Keratinocyte (primary cell): ENCODE data around the gene OR10V1. TPM values are rescaled to one million over a fixed set of nuclear protein-coding genes. Genes with fewer than 3 reads are reported as not detected.

Experiments used
- DNase-seq: peaks from one replicate; pipeline ENCODE4 v3.0.0-alpha.2; 2011; ENCODE audit warnings: low read depth, missing footprints, low spot score
- FAIRE-seq: peaks from 2 replicates; lab custom pipeline; 2011; peaks lifted over from hg19 to GRCh38; lab: Jason Lieb, UNC
- H2AFZ ChIP-seq: 2 replicates; pipeline ENCODE4 v1.6.0; 2012; ENCODE audit warnings: low read length, control low read depth, inconsistent platforms; ENCODE audit not compliant: control insufficient read depth
- H3K27ac ChIP-seq: 2 replicates; pipeline ENCODE4 v1.5.1; 2011; ENCODE audit warnings: low read length; ENCODE audit not compliant: control insufficient read depth, insufficient read depth
- H3K27me3 ChIP-seq: 3 replicates; pipeline ENCODE4 v1.6.0; 2011; ENCODE audit warnings: low read length; ENCODE audit not compliant: control insufficient read depth, insufficient read depth; ENCODE audit errors: extremely low read depth
- H3K36me3 ChIP-seq, 2 experiments: 2 replicates in 1 of 2; 3 replicates in 1 of 2; pipeline ENCODE4 v1.5.1; 2011; ENCODE audit warnings: low read length in 2 of 2, mild to moderate bottlenecking in 1 of 2; ENCODE audit not compliant: control insufficient read depth in 2 of 2, insufficient read depth in 2 of 2; ENCODE audit errors: extremely low read depth in 1 of 2
- H3K4me1 ChIP-seq: 3 replicates; pipeline ENCODE4 v1.5.1; 2011; ENCODE audit warnings: low read length; ENCODE audit not compliant: control insufficient read depth, insufficient read depth; ENCODE audit errors: extremely low read depth
- H3K4me2 ChIP-seq: 3 replicates; pipeline ENCODE4 v1.6.0; 2011; ENCODE audit warnings: low read depth, low read length; ENCODE audit not compliant: control insufficient read depth, insufficient read depth; ENCODE audit errors: extremely low read depth
- H3K4me3 ChIP-seq, 3 experiments: fragments of 200-600 bp in 1 of 3; sonication (generic) in 1 of 3; 2 replicates in 2 of 3; 3 replicates in 1 of 3; pipeline ENCODE4 v1.5.1; 2011 to 2016; ENCODE audit warnings: low read length in 3 of 3, mild to moderate bottlenecking in 3 of 3, control low read depth in 2 of 3, inconsistent platforms in 1 of 3, low read depth in 1 of 3, mixed read lengths in 1 of 3, mixed run types in 1 of 3, moderate library complexity in 1 of 3; ENCODE audit not compliant: control insufficient read depth in 2 of 3, insufficient read depth in 2 of 3; ENCODE audit errors: extremely low read depth in 1 of 3
- H3K79me2 ChIP-seq: 2 replicates; pipeline ENCODE4 v1.6.0; 2012; ENCODE audit warnings: low read length; ENCODE audit not compliant: control insufficient read depth, insufficient read depth
- H3K9ac ChIP-seq: 3 replicates; pipeline ENCODE4 v1.6.0; 2011; ENCODE audit warnings: low read length; ENCODE audit not compliant: control insufficient read depth, insufficient read depth; ENCODE audit errors: extremely low read depth
- H3K9me1 ChIP-seq: 3 replicates; pipeline ENCODE4 v1.6.0; 2011; ENCODE audit warnings: low read length; ENCODE audit not compliant: control insufficient read depth, insufficient read depth; ENCODE audit errors: extremely low read depth
- H3K9me3 ChIP-seq: 2 replicates; pipeline ENCODE4 v1.5.1; 2012; ENCODE audit warnings: low read depth, low read length; ENCODE audit not compliant: control insufficient read depth
- H4K20me1 ChIP-seq: 3 replicates; pipeline ENCODE4 v1.6.0; 2011; ENCODE audit warnings: low read length; ENCODE audit not compliant: control insufficient read depth, insufficient read depth; ENCODE audit errors: extremely low read depth
- CTCF ChIP-seq, 3 experiments: IDR thresholded peaks in 1 of 3; conservative IDR thresholded peaks in 1 of 3; optimal IDR thresholded peaks in 1 of 3; 2 replicates in 2 of 3; 3 replicates in 1 of 3; pipeline versions ENCODE3 to v1.5.1; 2011; ENCODE audit warnings: low read length in 3 of 3, mild to moderate bottlenecking in 3 of 3, moderate library complexity in 2 of 3, control low read depth in 1 of 3, inconsistent platforms in 1 of 3; ENCODE audit not compliant: insufficient read depth in 2 of 3; ENCODE audit errors: extremely low read depth in 1 of 3
- EZH2 ChIP-seq: IDR thresholded peaks from one replicate; pipeline ENCODE4 v1.6.1; 2012; ENCODE audit warnings: inconsistent platforms, mild to moderate bottlenecking, low read length, moderate library complexity
- dilution Hi-C: fragments of 300-500 bp; cut with MboI; formaldehyde crosslinking; loops from one replicate; pipeline ENCODE4 v1.7.0; 2020; ENCODE audit warnings: low sequenced_read_pairs; ENCODE audit not compliant: extremely low pct_ligation_motif_present
- polyA plus RNA-seq, 5 experiments: library from polyadenylated mRNA; depleted of rRNA in 3 of 5; stranded (reverse) in 3 of 5; stranded (forward) in 1 of 5; unstranded in 1 of 5; fragments of >200 nt; gene quantifications; 1 replicate in 1 of 5; 2 replicates in 3 of 5; 3 replicates in 1 of 5; pipeline versions ENCODE4 v1.2.1 to v1.2.3, GENCODE V29; 2011 to 2012; ENCODE audit warnings: missing spikeins in 2 of 5, low read depth in 1 of 5, low replicate concordance in 1 of 5

Gene OR10V1
- polyA plus RNA-seq, 1 donor (not counting 4 experiments of a cell fraction or from before 2014, with no cell fraction given) = not detected

GRCh38 chr11:59730896-59731565 is 17.4 kb upstream of the OR10V1 start:
- no peak overlapping the region for H2AFZ ChIP-seq
- TF ChIP-seq EZH2 (no peak), CTCF (optimal IDR thresholded peaks at IDR 0.05 in 1 of 3, IDR thresholded peaks at IDR 0.05 in 1 of 3, conservative IDR thresholded peaks at IDR 0.05 in 1 of 3; ENCODE audit: extremely low read depth in 1 of 3, insufficient read depth in 2 of 3, low read length in 3 of 3) (no peak)
- H3K27me3 ChIP-seq = no peaks in the 10 kb centered on the region
- no peaks in the 10 kb centered on the region for H3K36me3 ChIP-seq
- H3K9me1 ChIP-seq = no peaks in the 10 kb centered on the region
- H3K79me2 ChIP-seq = no peaks in the 10 kb centered on the region
- dilution Hi-C loops = no loop called here
- H3K9ac ChIP-seq = no peak overlapping the region
- no peak overlapping the region for H3K4me2 ChIP-seq
- no peaks in the 10 kb centered on the region for H3K4me1 ChIP-seq
- H4K20me1 ChIP-seq = no peaks in the 10 kb centered on the region
- H3K9me3 ChIP-seq = no peaks in the 10 kb centered on the region
- DNase-seq = no peak
- H3K27ac ChIP-seq = no peak overlapping the region
- no peak for FAIRE-seq
- no peak overlapping the region for H3K4me3 ChIP-seq

DNA sequence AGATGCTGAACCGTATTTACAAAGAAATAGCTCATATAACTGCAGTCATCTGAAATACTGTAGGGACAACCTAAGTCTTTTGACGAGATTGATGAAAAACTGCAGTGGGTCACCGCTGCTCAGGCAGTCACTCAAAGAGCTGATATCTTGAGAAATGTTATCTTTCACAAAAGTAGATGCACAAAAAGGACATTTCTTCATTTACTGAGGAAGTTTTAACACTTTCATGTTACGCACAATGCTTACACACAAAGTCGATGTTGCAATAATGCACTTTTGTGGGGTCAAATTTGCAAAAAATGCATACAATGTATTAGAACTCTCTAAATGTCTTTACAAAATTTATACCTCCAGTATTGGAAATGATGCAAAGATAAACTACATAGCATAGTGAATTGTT is 16.2 kb upstream of the OR10V1 start:
- H3K4me2 ChIP-seq = no peak overlapping the region
- no peak overlapping the region for H3K9ac ChIP-seq
- dilution Hi-C loops = no loop called here
- no peak overlapping the region for H3K27ac ChIP-seq
- H2AFZ ChIP-seq = no peak overlapping the region
- DNase-seq = no peak
- H4K20me1 ChIP-seq = no peaks in the 10 kb centered on the region
- no peak for TF ChIP-seq EZH2
- TF ChIP-seq CTCF (optimal IDR thresholded peaks at IDR 0.05 in 1 of 3, IDR thresholded peaks at IDR 0.05 in 1 of 3, conservative IDR thresholded peaks at IDR 0.05 in 1 of 3; ENCODE audit: extremely low read depth in 1 of 3, insufficient read depth in 2 of 3, low read length in 3 of 3) = no peak
- H3K36me3 ChIP-seq = no peaks in the 10 kb centered on the region
- no peaks in the 10 kb centered on the region for H3K9me3 ChIP-seq
- H3K79me2 ChIP-seq = no peaks in the 10 kb centered on the region
- FAIRE-seq = no peak
- H3K4me1 ChIP-seq = no peaks in the 10 kb centered on the region
- H3K9me1 ChIP-seq = no peaks in the 10 kb centered on the region
- no peak overlapping the region for H3K4me3 ChIP-seq
- no peaks in the 10 kb centered on the region for H3K27me3 ChIP-seq
